IMR-90 (cell line): ENCODE data around the gene RIPOR2. TPM values are rescaled to one million over a fixed set of nuclear protein-coding genes. Genes with fewer than 3 reads are reported as not detected.

Source experiments
- ATAC-seq: fragments of 200-7000 bp; cut with Tn5 transposase; 2 replicates; pipeline ENCODE4 v1.9.1; 2020; ENCODE audit warnings: low read depth, mild to moderate bottlenecking, moderate library complexity
- BruUV-seq: library from RNA; stranded (reverse); fragments of 400-500 nt; replicated peaks from 2 replicates; lab custom pipeline; 2021; lab: Mats Ljungman, UMichigan
- CTCF ChIA-PET: fragments of 300-600 bp; formaldehyde crosslinking; extraction: SDS; loops from one replicate; lab custom pipeline; 2021; ENCODE audit warnings: antibody characterized with exemption; lab: Yijun Ruan, JAX
- POLR2A ChIA-PET: fragments of 300-600 bp; sonication (Branson Sonifier 250); formaldehyde crosslinking; loops from one replicate; lab custom pipeline; 2022; ENCODE audit warnings: antibody characterized with exemption; ENCODE audit not compliant: unreplicated experiment; lab: Charles Lee
- DNase-seq: peaks from one replicate; pipeline ENCODE4 v3.0.0; 2013
- H2AFZ ChIP-seq: replicated peaks from 2 replicates; pipeline ENCODE3; 2013; ENCODE audit warnings: low read length, mild to moderate bottlenecking; ENCODE audit not compliant: poor library complexity
- H2AK5ac ChIP-seq: 2 replicates; pipeline ENCODE4 v1.6.1; 2013; ENCODE audit warnings: low read depth, low read length, inconsistent platforms
- H2AK9ac ChIP-seq: replicated peaks from 2 replicates; pipeline ENCODE3; 2013; ENCODE audit warnings: mild to moderate bottlenecking, low read depth, low read length, moderate library complexity; ENCODE audit not compliant: poor library complexity
- H2BK120ac ChIP-seq: 2 replicates; pipeline ENCODE4 v1.6.1; 2013; ENCODE audit warnings: low read depth, low read length, inconsistent platforms
- H2BK15ac ChIP-seq: 3 replicates; pipeline ENCODE4 v1.6.1; 2013; ENCODE audit warnings: low read depth, low read length, inconsistent platforms
- H2BK20ac ChIP-seq: 2 replicates; pipeline ENCODE4 v1.6.1; 2013; ENCODE audit warnings: low read depth, mild to moderate bottlenecking, inconsistent platforms, low read length, moderate library complexity
- H2BK5ac ChIP-seq: 2 replicates; pipeline ENCODE4 v1.6.1; 2013; ENCODE audit warnings: mild to moderate bottlenecking, low read depth, low read length, inconsistent platforms; ENCODE audit not compliant: poor library complexity, severe bottlenecking
- H3K14ac ChIP-seq: replicated peaks from 2 replicates; pipeline ENCODE4 v1.6.1; 2013; ENCODE audit warnings: low read depth, low read length, inconsistent platforms
- H3K18ac ChIP-seq: 2 replicates; pipeline ENCODE4 v1.6.1; 2013; ENCODE audit warnings: low read depth, low read length, control low read depth
- H3K23ac ChIP-seq: 2 replicates; pipeline ENCODE4 v1.6.1; 2013; ENCODE audit warnings: low read depth, low read length, inconsistent platforms
- H3K27ac ChIP-seq: 2 replicates; pipeline ENCODE4 v1.5.1; 2013; ENCODE audit warnings: mild to moderate bottlenecking, control low read depth, low read length; ENCODE audit not compliant: insufficient read depth
- H3K27me3 ChIP-seq: 2 replicates; pipeline ENCODE4 v1.6.1; 2013; ENCODE audit warnings: low read length; ENCODE audit not compliant: control insufficient read depth, insufficient read depth
- H3K36me3 ChIP-seq: 2 replicates; pipeline ENCODE4 v1.6.1; 2013; ENCODE audit warnings: low read length, mixed read lengths; ENCODE audit not compliant: control insufficient read depth, insufficient read depth
- H3K4ac ChIP-seq: 2 replicates; pipeline ENCODE4 v1.6.1; 2013; ENCODE audit warnings: low read depth, low read length, inconsistent platforms
- H3K4me1 ChIP-seq: 2 replicates; pipeline ENCODE4 v1.6.1; 2013; ENCODE audit warnings: low read length, mixed read lengths; ENCODE audit not compliant: control insufficient read depth, insufficient read depth
- H3K4me2 ChIP-seq: 2 replicates; pipeline ENCODE4 v1.6.1; 2013; ENCODE audit warnings: low read depth, mild to moderate bottlenecking, control low read depth, low read length, moderate library complexity
- H3K4me3 ChIP-seq: 2 replicates; pipeline ENCODE4 v1.5.1; 2013; ENCODE audit warnings: low read depth, mild to moderate bottlenecking, control low read depth, low read length, moderate library complexity; ENCODE audit not compliant: insufficient read depth
- H3K56ac ChIP-seq: 2 replicates; pipeline ENCODE4 v1.6.1; 2013; ENCODE audit warnings: low read length, inconsistent platforms; ENCODE audit not compliant: insufficient read depth; ENCODE audit errors: extremely low read depth
- H3K79me1 ChIP-seq, 2 experiments: 2 replicates each; pipeline ENCODE4 v1.6.1; 2013; ENCODE audit warnings: low read length in 2 of 2, inconsistent platforms in 1 of 2, low read depth in 1 of 2
- H3K9ac ChIP-seq: 2 replicates; pipeline ENCODE4 v1.6.1; 2013; ENCODE audit warnings: low read depth, low read length, control low read depth
- H3K9me1 ChIP-seq: 2 replicates; pipeline ENCODE4 v1.6.1; 2013; ENCODE audit warnings: low read length, inconsistent platforms; ENCODE audit not compliant: insufficient read depth
- H3K9me3 ChIP-seq: 2 replicates; pipeline ENCODE4 v1.6.1; 2013; ENCODE audit warnings: low read length; ENCODE audit not compliant: control insufficient read depth, insufficient read depth
- H4K20me1 ChIP-seq: 2 replicates; pipeline ENCODE4 v1.6.1; 2013; ENCODE audit warnings: low read length, inconsistent platforms; ENCODE audit not compliant: insufficient read depth
- H4K5ac ChIP-seq: 2 replicates; pipeline ENCODE4 v1.6.1; 2013; ENCODE audit warnings: mild to moderate bottlenecking, low read depth, low read length, control low read depth
- H4K8ac ChIP-seq, 2 experiments: 2 replicates each; pipeline ENCODE4 v1.6.1; 2013; ENCODE audit warnings: low read depth in 2 of 2, low read length in 2 of 2, control low read depth in 1 of 2, inconsistent platforms in 1 of 2
- H4K91ac ChIP-seq: 2 replicates; pipeline ENCODE4 v1.6.1; 2013; ENCODE audit warnings: low read depth, low read length, inconsistent platforms; ENCODE audit not compliant: insufficient read depth
- BHLHE40 ChIP-seq: fragments of 150-350 bp; IDR thresholded peaks from 2 replicates; pipeline ENCODE4 v1.6.1; 2016; ENCODE audit warnings: mild to moderate bottlenecking, low read depth, low read length
- CEBPB ChIP-seq: IDR thresholded peaks from 2 replicates; pipeline ENCODE4 v1.6.1; 2012; ENCODE audit warnings: low read depth, low read length, improper control_type of control experiment
- ELK1 ChIP-seq: fragments of 150-350 bp; IDR thresholded peaks from 2 replicates; pipeline ENCODE4 v1.6.1; 2016; ENCODE audit warnings: low read depth, mild to moderate bottlenecking, low read length, moderate library complexity, borderline replicate concordance
- FOS ChIP-seq: fragments of 150-350 bp; IDR thresholded peaks from 2 replicates; pipeline ENCODE4 v1.6.1; 2016; ENCODE audit warnings: low read depth, low read length
- MAFK ChIP-seq: IDR thresholded peaks from 2 replicates; pipeline ENCODE4 v1.6.1; 2012; ENCODE audit warnings: low read depth, low read length, improper control_type of control experiment
- MAZ ChIP-seq: IDR thresholded peaks from 2 replicates; pipeline ENCODE4 v1.6.1; 2012; ENCODE audit warnings: low read depth, mild to moderate bottlenecking, low read length, improper control_type of control experiment, moderate library complexity, borderline replicate concordance
- RAD21 ChIP-seq: IDR thresholded peaks from 2 replicates; pipeline ENCODE4 v1.6.1; 2012; ENCODE audit warnings: low read length, improper control_type of control experiment
- USF2 ChIP-seq: fragments of 150-350 bp; IDR thresholded peaks from 2 replicates; pipeline ENCODE4 v1.6.1; 2017; ENCODE audit warnings: mild to moderate bottlenecking, antibody characterized with exemption, low read length, low read depth
- WGBS, 2 experiments: methylation state at CpG; one replicate each; pipeline versions ENCODE4 v1.1.5 to v1.1.7; 2013; ENCODE audit warnings: missing lambda C conversion rate in 2 of 2; ENCODE audit not compliant: insufficient read length in 1 of 2; ENCODE audit errors: extremely low coverage in 2 of 2; 5-methylcytosine and 5-hydroxymethylcytosine counted together
- dilution Hi-C: fragments of 300-500 bp; cut with HindIII; formaldehyde crosslinking; loops from one replicate; pipeline ENCODE4 v1.14.3; 2018; ENCODE audit warnings: low sequenced_read_pairs; ENCODE audit not compliant: unreplicated experiment
- in situ Hi-C: fragments of 300-500 bp; cut with MboI; formaldehyde crosslinking; loops from 3 replicates; pipeline ENCODE4 v1.14.3; 2019; ENCODE audit warnings: low sequenced_read_pairs, inconsistent platforms, mixed read lengths
- intact Hi-C: fragments of 100-400 bp; cut with micrococcal nuclease; formaldehyde crosslinking; loops from 2 replicates; pipeline ENCODE4 v1.10.0; 2022
- polyA plus RNA-seq, 3 experiments: library from polyadenylated mRNA; depleted of rRNA; stranded (reverse); fragments of >200 nt; gene quantifications; 2 replicates each; pipeline ENCODE4 v1.2.3, GENCODE V29; 2012; ENCODE audit warnings: low replicate concordance in 1 of 3
- total RNA-seq: library from RNA; depleted of rRNA; stranded (reverse); fragments of >200 nt; gene quantifications from 2 replicates; pipeline ENCODE4 v1.2.3, GENCODE V29; 2012

The RIPOR2 gene
- total and polyA plus RNA-seq, 2 of the 4 experiments (the other 2 are of a cell fraction) = 1.1 to 1.2 TPM

- WGBS, 2 experiments = no CpG with 5 or more reads among the region's 3 CpGs
- Histone ChIP-seq H3K4ac (no peak overlapping the region), H4K91ac (no peak overlapping the region), H2BK5ac (no peak overlapping the region), H3K9me3 (no peaks in the 10 kb centered on the region), H3K4me2 (no peak overlapping the region), H2BK20ac (peak overlapping the region; percentile 9; the same call in 1 of the 2 replicates), H3K36me3 (no peaks in the 10 kb centered on the region), H2AK9ac (no peak overlapping the region), H3K9ac (no peak overlapping the region), H2BK15ac (no peak overlapping the region), H4K5ac (no peak overlapping the region), H2AK5ac (no peak overlapping the region), H3K9me1 (peaks cover 20% of the 10 kb centered on the region), H3K27ac (no peak overlapping the region), H4K20me1 (no peaks in the 10 kb centered on the region), H3K56ac (no peak overlapping the region), H3K4me1 (peaks cover 23% of the 10 kb centered on the region), H2BK120ac (no peak overlapping the region; the same call in 1 of the 2 replicates), H4K8ac (no peak overlapping the region), H3K14ac (no peak overlapping the region), H3K4me3 (no peak overlapping the region), H3K23ac (no peak overlapping the region), H3K27me3 (no peaks in the 10 kb centered on the region), H2AFZ (no peak overlapping the region), H3K18ac (no peak overlapping the region), H3K79me1 (no peaks in the 10 kb centered on the region)
- BruUV-seq = no TSS peak
- TF ChIP-seq CEBPB (no peak), MAFK (no peak), FOS (no peak), USF2 (no peak), MAZ (no peak), ELK1 (no peak), RAD21 (no peak), BHLHE40 (no peak)
- CTCF ChIA-PET = interaction anchor here (0.9 to 1.1 kb wide), 2 partner anchors 24 to 53 kb away, joined by 3 read pairs; no protein-coding TSS in a partner anchor
- DNase-seq (no peak), ATAC-seq (no peak)
- POLR2A ChIA-PET = no interaction called here
- dilution Hi-C loops (no loop called here), in situ Hi-C loops (no loop called here), intact Hi-C loops (no loop called here)
These were observed 2.9 kb downstream of the RIPOR2 start for GRCh38 chr6:24932832-24933231.
